DOHH2 (cell line): ENCODE results near the gene MKLN1.

Source experiments
- EZH2phosphoT487 ChIP-seq: fragments of 200-600 bp; sonication (generic); IDR thresholded peaks from 2 replicates; pipeline ENCODE4 v1.6.1; 2017; ENCODE audit warnings: borderline replicate concordance, mild to moderate bottlenecking, antibody characterized with exemption, low read length, moderate library complexity, mixed read lengths
- TF ChIP-seq, protein P1 (sequence below): fragments of 200-600 bp; sonication (generic); IDR thresholded peaks from one replicate; pipeline ENCODE4 v1.5.1; 2014; ENCODE audit warnings: antibody characterized with exemption, mild to moderate bottlenecking, low read depth, low read length; ENCODE audit not compliant: poor library complexity, severe bottlenecking

DNA sequence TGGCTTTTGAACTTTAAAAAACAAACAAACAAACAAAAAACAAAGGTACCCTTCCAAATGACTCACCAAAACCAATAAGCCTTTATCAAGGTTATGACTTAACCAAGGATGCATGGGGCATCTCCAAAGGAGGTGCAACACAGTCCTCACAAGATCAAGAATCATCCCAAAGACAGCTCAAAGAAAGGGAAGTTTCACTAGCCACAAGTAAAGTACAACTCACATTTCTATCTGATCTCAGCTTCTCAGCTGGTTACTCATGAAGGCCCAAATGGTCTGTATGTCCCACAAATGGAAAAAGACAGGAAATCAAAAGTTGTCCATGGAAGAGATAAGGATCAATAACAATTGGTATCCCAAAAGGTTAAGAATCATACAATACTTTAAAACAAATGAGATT is 6.0 kb upstream of the MKLN1 start:
- TF ChIP-seq, protein P1, sequence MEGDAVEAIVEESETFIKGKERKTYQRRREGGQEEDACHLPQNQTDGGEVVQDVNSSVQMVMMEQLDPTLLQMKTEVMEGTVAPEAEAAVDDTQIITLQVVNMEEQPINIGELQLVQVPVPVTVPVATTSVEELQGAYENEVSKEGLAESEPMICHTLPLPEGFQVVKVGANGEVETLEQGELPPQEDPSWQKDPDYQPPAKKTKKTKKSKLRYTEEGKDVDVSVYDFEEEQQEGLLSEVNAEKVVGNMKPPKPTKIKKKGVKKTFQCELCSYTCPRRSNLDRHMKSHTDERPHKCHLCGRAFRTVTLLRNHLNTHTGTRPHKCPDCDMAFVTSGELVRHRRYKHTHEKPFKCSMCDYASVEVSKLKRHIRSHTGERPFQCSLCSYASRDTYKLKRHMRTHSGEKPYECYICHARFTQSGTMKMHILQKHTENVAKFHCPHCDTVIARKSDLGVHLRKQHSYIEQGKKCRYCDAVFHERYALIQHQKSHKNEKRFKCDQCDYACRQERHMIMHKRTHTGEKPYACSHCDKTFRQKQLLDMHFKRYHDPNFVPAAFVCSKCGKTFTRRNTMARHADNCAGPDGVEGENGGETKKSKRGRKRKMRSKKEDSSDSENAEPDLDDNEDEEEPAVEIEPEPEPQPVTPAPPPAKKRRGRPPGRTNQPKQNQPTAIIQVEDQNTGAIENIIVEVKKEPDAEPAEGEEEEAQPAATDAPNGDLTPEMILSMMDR: no peak
- TF ChIP-seq EZH2phosphoT487: no peak
